ENCODE results near the gene ARL13B.

GRCh38 chr3:94063496-94064119 lies 83.7 kb downstream of the ARL13B start:
- TF ChIP-seq GATA3 (IDR thresholded peaks at IDR 0.05; ENCODE audit: low read depth, low read length), result no peak
- TF ChIP-seq GATA2 (IDR thresholded peaks at IDR 0.05; ENCODE audit: low read depth, low read length), result no peak

All from SH-SY5Y (cell line).